Stimulated activated naive CD8-positive, alpha-beta T cell treated with anti-CD3 and anti-CD28 coated beads, Interleukin-15, Interleukin-2, amounts not matched to agents 100 ng/mL and 50 ng/mL, for 24 hours (primary cell): Measurements from ENCODE around the gene RBM15.

Experiments used
- H3K27ac Mint-ChIP-seq: one replicate; pipeline ENCODE4 v1.8.0; 2021; ENCODE audit warnings: mild to moderate bottlenecking, mixed read lengths
- H3K27me3 Mint-ChIP-seq: one replicate; pipeline ENCODE4 v1.8.0; 2021; ENCODE audit warnings: mixed read lengths
- H3K36me3 Mint-ChIP-seq: one replicate; pipeline ENCODE4 v1.8.0; 2021; ENCODE audit warnings: low read depth, mixed read lengths
- H3K4me1 Mint-ChIP-seq: one replicate; pipeline ENCODE4 v1.8.0; 2021; ENCODE audit warnings: low read depth, mixed read lengths
- H3K4me3 Mint-ChIP-seq: one replicate; pipeline ENCODE4 v1.8.0; 2021; ENCODE audit warnings: mild to moderate bottlenecking, mixed read lengths
- H3K9me3 Mint-ChIP-seq: one replicate; pipeline ENCODE4 v1.8.0; 2021; ENCODE audit warnings: mixed read lengths

The RBM15 gene

GRCh38 chr1:110338886-110339406 lies at the start of gene RBM15:
RBM15 (plus strand) TSS chr1:110339377; CDS start chr1:110339406, 29 bp downstream.
- no peaks in the 10 kb centered on the region for H3K27me3 Mint-ChIP-seq
- H3K4me3 Mint-ChIP-seq: no peak within 1 kb of the TSS
- H3K4me1 Mint-ChIP-seq: peaks cover 63% of the 10 kb centered on the region
- peaks cover 42% of the 10 kb centered on the region for H3K36me3 Mint-ChIP-seq
- H3K9me3 Mint-ChIP-seq: no peaks in the 10 kb centered on the region
- no peak within 1 kb of the TSS for H3K27ac Mint-ChIP-seq

GRCh38 chr1:110291241-110292030 lies 47.7 kb upstream of the RBM15 start:
- no peak overlapping the region for H3K4me3 Mint-ChIP-seq
- no peaks in the 10 kb centered on the region for H3K4me1 Mint-ChIP-seq
- no peaks in the 10 kb centered on the region for H3K9me3 Mint-ChIP-seq
- no peaks in the 10 kb centered on the region for H3K27me3 Mint-ChIP-seq
- H3K27ac Mint-ChIP-seq: no peak overlapping the region
- no peaks in the 10 kb centered on the region for H3K36me3 Mint-ChIP-seq

GRCh38 chr1:110292031-110292741 lies 47.0 kb upstream of the RBM15 start:
- Mint-ChIP-seq H3K4me3 (no peak overlapping the region), H3K4me1 (no peaks in the 10 kb centered on the region), H3K36me3 (no peaks in the 10 kb centered on the region), H3K9me3 (no peaks in the 10 kb centered on the region), H3K27ac (no peak overlapping the region), H3K27me3 (no peaks in the 10 kb centered on the region)

- H3K4me1 Mint-ChIP-seq: no peaks in the 10 kb centered on the region
- no peaks in the 10 kb centered on the region for H3K36me3 Mint-ChIP-seq
- no peak overlapping the region for H3K27ac Mint-ChIP-seq
- H3K27me3 Mint-ChIP-seq: no peaks in the 10 kb centered on the region
- H3K4me3 Mint-ChIP-seq: no peak overlapping the region
- H3K9me3 Mint-ChIP-seq: no peaks in the 10 kb centered on the region
Observed at GRCh38 chr1:110293601-110294104, 45.5 kb upstream of the RBM15 start.

GRCh38 chr1:110294308-110294707 lies 44.9 kb upstream of the RBM15 start:
- H3K36me3 Mint-ChIP-seq: no peaks in the 10 kb centered on the region
- H3K27ac Mint-ChIP-seq: no peak overlapping the region
- H3K4me1 Mint-ChIP-seq: no peaks in the 10 kb centered on the region
- no peaks in the 10 kb centered on the region for H3K9me3 Mint-ChIP-seq
- no peaks in the 10 kb centered on the region for H3K27me3 Mint-ChIP-seq
- no peak overlapping the region for H3K4me3 Mint-ChIP-seq

GRCh38 chr1:110298991-110299390 lies 40.2 kb upstream of the RBM15 start:
- Mint-ChIP-seq H3K4me3 (no peak overlapping the region), H3K36me3 (no peaks in the 10 kb centered on the region), H3K27ac (no peak overlapping the region), H3K27me3 (no peaks in the 10 kb centered on the region), H3K9me3 (no peaks in the 10 kb centered on the region), H3K4me1 (no peaks in the 10 kb centered on the region)

GRCh38 chr1:110300412-110301085 lies 38.6 kb upstream of the RBM15 start:
- Mint-ChIP-seq H3K36me3 (no peaks in the 10 kb centered on the region), H3K9me3 (no peaks in the 10 kb centered on the region), H3K4me1 (no peaks in the 10 kb centered on the region), H3K27ac (no peak overlapping the region), H3K27me3 (no peaks in the 10 kb centered on the region), H3K4me3 (no peak overlapping the region)

GRCh38 chr1:110302836-110303235 lies 36.3 kb upstream of the RBM15 start:
- Mint-ChIP-seq H3K36me3 (no peaks in the 10 kb centered on the region), H3K4me3 (no peak overlapping the region), H3K4me1 (no peaks in the 10 kb centered on the region), H3K9me3 (no peaks in the 10 kb centered on the region), H3K27me3 (no peaks in the 10 kb centered on the region), H3K27ac (no peak overlapping the region)

GRCh38 chr1:110305900-110306420 lies 33.2 kb upstream of the RBM15 start:
- Mint-ChIP-seq H3K27me3 (no peaks in the 10 kb centered on the region), H3K36me3 (no peaks in the 10 kb centered on the region), H3K27ac (no peak overlapping the region), H3K9me3 (no peaks in the 10 kb centered on the region), H3K4me3 (no peak overlapping the region), H3K4me1 (no peaks in the 10 kb centered on the region)

- H3K27me3 Mint-ChIP-seq: no peaks in the 10 kb centered on the region
- H3K4me1 Mint-ChIP-seq: no peaks in the 10 kb centered on the region
- H3K9me3 Mint-ChIP-seq: no peaks in the 10 kb centered on the region
- no peak overlapping the region for H3K27ac Mint-ChIP-seq
- no peak overlapping the region for H3K4me3 Mint-ChIP-seq
- no peaks in the 10 kb centered on the region for H3K36me3 Mint-ChIP-seq
Observed at GRCh38 chr1:110307239-110307974, 31.8 kb upstream of the RBM15 start.

- Mint-ChIP-seq H3K4me1 (no peaks in the 10 kb centered on the region), H3K36me3 (no peaks in the 10 kb centered on the region), H3K27me3 (no peaks in the 10 kb centered on the region), H3K4me3 (no peak overlapping the region), H3K27ac (no peak overlapping the region), H3K9me3 (no peaks in the 10 kb centered on the region)
Observed at GRCh38 chr1:110308247-110308646, 30.9 kb upstream of the RBM15 start.

GRCh38 chr1:110309139-110309538 lies 30.0 kb upstream of the RBM15 start:
- Mint-ChIP-seq H3K27me3 (no peaks in the 10 kb centered on the region), H3K9me3 (no peaks in the 10 kb centered on the region), H3K4me3 (no peak overlapping the region), H3K27ac (no peak overlapping the region), H3K36me3 (no peaks in the 10 kb centered on the region), H3K4me1 (no peaks in the 10 kb centered on the region)

GRCh38 chr1:110309767-110310166 lies 29.4 kb upstream of the RBM15 start:
- Mint-ChIP-seq H3K4me1 (no peaks in the 10 kb centered on the region), H3K9me3 (no peaks in the 10 kb centered on the region), H3K27me3 (no peaks in the 10 kb centered on the region), H3K36me3 (no peaks in the 10 kb centered on the region), H3K4me3 (no peak overlapping the region), H3K27ac (no peak overlapping the region)

GRCh38 chr1:110310300-110310699 lies 28.9 kb upstream of the RBM15 start:
- no peaks in the 10 kb centered on the region for H3K4me1 Mint-ChIP-seq
- no peaks in the 10 kb centered on the region for H3K27me3 Mint-ChIP-seq
- H3K4me3 Mint-ChIP-seq: no peak overlapping the region
- H3K36me3 Mint-ChIP-seq: no peaks in the 10 kb centered on the region
- H3K9me3 Mint-ChIP-seq: no peaks in the 10 kb centered on the region
- H3K27ac Mint-ChIP-seq: no peak overlapping the region
